Measurements from ENCODE around the gene PLVAP.

Gene PLVAP

GRCh38 chr19:17401628-17402027, 24.5 kb upstream of the PLVAP start:
- no peak overlapping the region for H3K27ac ChIP-seq (ENCODE audit: insufficient read depth, low read length, poor library complexity, severe bottlenecking)
- peaks cover 4% of the 10 kb centered on the region for H3K36me3 ChIP-seq (ENCODE audit: control insufficient read depth, insufficient read depth, low read length)
- peaks cover 21% of the 10 kb centered on the region for H3K4me1 ChIP-seq (ENCODE audit: control insufficient read depth, insufficient read depth, low read length, poor library complexity, severe bottlenecking)
- H3K4me3 ChIP-seq (ENCODE audit: insufficient read depth, low read depth, low read length, poor library complexity, severe bottlenecking): no peak overlapping the region
- no peaks in the 10 kb centered on the region for H3K27me3 ChIP-seq (replicated peaks; ENCODE audit: control insufficient read depth, insufficient read depth, low read length, poor library complexity, severe bottlenecking)
- DNase-seq: no peak
- H3K9me3 ChIP-seq (ENCODE audit: control insufficient read depth, low read length): no peaks in the 10 kb centered on the region

GRCh38 chr19:17398902-17399527, 21.9 kb upstream of the PLVAP start:
- Histone ChIP-seq H3K4me1 (ENCODE audit: control insufficient read depth, insufficient read depth, low read length, poor library complexity, severe bottlenecking) (peaks cover 12% of the 10 kb centered on the region), H3K27ac (ENCODE audit: insufficient read depth, low read length, poor library complexity, severe bottlenecking) (no peak overlapping the region), H3K36me3 (ENCODE audit: control insufficient read depth, insufficient read depth, low read length) (peaks cover 4% of the 10 kb centered on the region), H3K4me3 (ENCODE audit: insufficient read depth, low read depth, low read length, poor library complexity, severe bottlenecking) (no peak overlapping the region), H3K9me3 (ENCODE audit: control insufficient read depth, low read length) (no peaks in the 10 kb centered on the region), H3K27me3 (replicated peaks; ENCODE audit: control insufficient read depth, insufficient read depth, low read length, poor library complexity, severe bottlenecking) (no peaks in the 10 kb centered on the region)
- DNase-seq: no peak

GRCh38 chr19:17394891-17395415, 17.8 kb upstream of the PLVAP start:
- DNase-seq: peak in 1 of 3 donors; percentile 23
- no peaks in the 10 kb centered on the region for H3K27me3 ChIP-seq (replicated peaks; ENCODE audit: control insufficient read depth, insufficient read depth, low read length, poor library complexity, severe bottlenecking)
- H3K36me3 ChIP-seq (ENCODE audit: control insufficient read depth, insufficient read depth, low read length): no peaks in the 10 kb centered on the region
- H3K27ac ChIP-seq (ENCODE audit: insufficient read depth, low read length, poor library complexity, severe bottlenecking): no peak overlapping the region
- peaks cover 21% of the 10 kb centered on the region for H3K4me1 ChIP-seq (ENCODE audit: control insufficient read depth, insufficient read depth, low read length, poor library complexity, severe bottlenecking)
- no peaks in the 10 kb centered on the region for H3K9me3 ChIP-seq (ENCODE audit: control insufficient read depth, low read length)
- H3K4me3 ChIP-seq (ENCODE audit: insufficient read depth, low read depth, low read length, poor library complexity, severe bottlenecking): no peak overlapping the region

GRCh38 chr19:17393914-17394313, 16.8 kb upstream of the PLVAP start, which contains the start of gene CCDC194:
TSS of gene CCDC194 (minus strand) at chr19:17394196. CDS start at chr19:17394158, 38 bp downstream.
- Histone ChIP-seq H3K27ac (ENCODE audit: insufficient read depth, low read length, poor library complexity, severe bottlenecking) (no peak within 1 kb of the TSS), H3K36me3 (ENCODE audit: control insufficient read depth, insufficient read depth, low read length) (no peaks in the 10 kb centered on the region), H3K27me3 (replicated peaks; ENCODE audit: control insufficient read depth, insufficient read depth, low read length, poor library complexity, severe bottlenecking) (no peaks in the 10 kb centered on the region), H3K4me1 (ENCODE audit: control insufficient read depth, insufficient read depth, low read length, poor library complexity, severe bottlenecking) (peaks cover 21% of the 10 kb centered on the region), H3K4me3 (ENCODE audit: insufficient read depth, low read depth, low read length, poor library complexity, severe bottlenecking) (no peak within 1 kb of the TSS), H3K9me3 (ENCODE audit: control insufficient read depth, low read length) (no peaks in the 10 kb centered on the region)
- DNase-seq: no peak

- H3K4me3 ChIP-seq (ENCODE audit: insufficient read depth, low read depth, low read length, poor library complexity, severe bottlenecking): no peak overlapping the region
Observed at GRCh38 chr19:17393002-17393401, 15.9 kb upstream of the PLVAP start.

GRCh38 chr19:17391371-17392151, 14.4 kb upstream of the PLVAP start:
- peak overlapping the region; percentile 14 for H3K4me3 ChIP-seq (ENCODE audit: insufficient read depth, low read depth, low read length, poor library complexity, severe bottlenecking)
- DNase-seq: no peak

More at GRCh38 chr19:17393002-17393401, 15.9 kb upstream of the PLVAP start:
- Histone ChIP-seq H3K9me3 (ENCODE audit: control insufficient read depth, low read length) (no peaks in the 10 kb centered on the region), H3K36me3 (ENCODE audit: control insufficient read depth, insufficient read depth, low read length) (no peaks in the 10 kb centered on the region), H3K27ac (ENCODE audit: insufficient read depth, low read length, poor library complexity, severe bottlenecking) (no peak overlapping the region), H3K27me3 (replicated peaks; ENCODE audit: control insufficient read depth, insufficient read depth, low read length, poor library complexity, severe bottlenecking) (no peaks in the 10 kb centered on the region), H3K4me1 (ENCODE audit: control insufficient read depth, insufficient read depth, low read length, poor library complexity, severe bottlenecking) (peaks cover 21% of the 10 kb centered on the region)
- no peak for DNase-seq

GRCh38 chr19:17390665-17391370, 13.7 kb upstream of the PLVAP start:
- no peak overlapping the region for H3K27ac ChIP-seq (ENCODE audit: insufficient read depth, low read length, poor library complexity, severe bottlenecking)
- H3K36me3 ChIP-seq (ENCODE audit: control insufficient read depth, insufficient read depth, low read length): no peaks in the 10 kb centered on the region
- H3K4me3 ChIP-seq (ENCODE audit: insufficient read depth, low read depth, low read length, poor library complexity, severe bottlenecking): peak overlapping the region; percentile 66
- H3K27me3 ChIP-seq (replicated peaks; ENCODE audit: control insufficient read depth, insufficient read depth, low read length, poor library complexity, severe bottlenecking): no peaks in the 10 kb centered on the region
- DNase-seq: peak; percentile 75 to 82 (median 81)
- H3K4me1 ChIP-seq (ENCODE audit: control insufficient read depth, insufficient read depth, low read length, poor library complexity, severe bottlenecking): peaks cover 21% of the 10 kb centered on the region
- H3K9me3 ChIP-seq (ENCODE audit: control insufficient read depth, low read length): no peaks in the 10 kb centered on the region

More at GRCh38 chr19:17391371-17392151, 14.4 kb upstream of the PLVAP start:
- no peaks in the 10 kb centered on the region for H3K36me3 ChIP-seq (ENCODE audit: control insufficient read depth, insufficient read depth, low read length)
- no peaks in the 10 kb centered on the region for H3K9me3 ChIP-seq (ENCODE audit: control insufficient read depth, low read length)
- H3K27ac ChIP-seq (ENCODE audit: insufficient read depth, low read length, poor library complexity, severe bottlenecking): no peak overlapping the region
- no peaks in the 10 kb centered on the region for H3K27me3 ChIP-seq (replicated peaks; ENCODE audit: control insufficient read depth, insufficient read depth, low read length, poor library complexity, severe bottlenecking)
- H3K4me1 ChIP-seq (ENCODE audit: control insufficient read depth, insufficient read depth, low read length, poor library complexity, severe bottlenecking): peaks cover 21% of the 10 kb centered on the region

- Histone ChIP-seq H3K4me3 (ENCODE audit: insufficient read depth, low read depth, low read length, poor library complexity, severe bottlenecking) (peak overlapping the region; percentile 66), H3K4me1 (ENCODE audit: control insufficient read depth, insufficient read depth, low read length, poor library complexity, severe bottlenecking) (peaks cover 19% of the 10 kb centered on the region), H3K27me3 (replicated peaks; ENCODE audit: control insufficient read depth, insufficient read depth, low read length, poor library complexity, severe bottlenecking) (no peaks in the 10 kb centered on the region), H3K36me3 (ENCODE audit: control insufficient read depth, insufficient read depth, low read length) (no peaks in the 10 kb centered on the region), H3K9me3 (ENCODE audit: control insufficient read depth, low read length) (no peaks in the 10 kb centered on the region), H3K27ac (ENCODE audit: insufficient read depth, low read length, poor library complexity, severe bottlenecking) (no peak overlapping the region)
- no peak for DNase-seq
Observed at GRCh38 chr19:17389957-17390664, 13.0 kb upstream of the PLVAP start.

- no peak overlapping the region for H3K4me3 ChIP-seq (ENCODE audit: insufficient read depth, low read depth, low read length, poor library complexity, severe bottlenecking)
- no peaks in the 10 kb centered on the region for H3K27me3 ChIP-seq (replicated peaks; ENCODE audit: control insufficient read depth, insufficient read depth, low read length, poor library complexity, severe bottlenecking)
- DNase-seq: no peak
- no peak overlapping the region for H3K27ac ChIP-seq (ENCODE audit: insufficient read depth, low read length, poor library complexity, severe bottlenecking)
- H3K9me3 ChIP-seq (ENCODE audit: control insufficient read depth, low read length): no peaks in the 10 kb centered on the region
- H3K36me3 ChIP-seq (ENCODE audit: control insufficient read depth, insufficient read depth, low read length): no peaks in the 10 kb centered on the region
- H3K4me1 ChIP-seq (ENCODE audit: control insufficient read depth, insufficient read depth, low read length, poor library complexity, severe bottlenecking): peaks cover 15% of the 10 kb centered on the region
Observed at GRCh38 chr19:17389288-17389687, 12.1 kb upstream of the PLVAP start.
